GM12878 (cell line): Measurements from ENCODE around the gene CCDC178. TPM values are rescaled to one million over a fixed set of nuclear protein-coding genes. Genes with fewer than 3 reads are reported as not detected.

Source experiments
- ATAC-seq: fragments of 200-7000 bp; cut with Tn5 transposase; 3 replicates; pipeline ENCODE4 v1.9.1; 2020; ENCODE audit warnings: mild to moderate bottlenecking, moderate library complexity
- BruUV-seq: library from RNA; stranded (reverse); fragments of 400-500 nt; replicated peaks from 2 replicates; lab custom pipeline; 2021; lab: Mats Ljungman, UMichigan
- CTCF ChIA-PET: fragments of 300-600 bp; sonication (Branson Sonifier 250); formaldehyde crosslinking; extraction: SDS; loops from one replicate; lab custom pipeline; 2021; ENCODE audit warnings: inconsistent platforms; lab: Yijun Ruan, JAX
- POLR2A ChIA-PET: fragments of 350-600 bp; formaldehyde crosslinking; extraction: SDS; loops from one replicate; lab custom pipeline; 2021; ENCODE audit warnings: inconsistent platforms; lab: Charles Lee
- RAD21 ChIA-PET: fragments of 300-600 bp; sonication (Branson Sonifier 250); formaldehyde crosslinking; loops from one replicate; lab custom pipeline; 2023; ENCODE audit warnings: antibody characterized with exemption; ENCODE audit not compliant: unreplicated experiment; lab: Charles Lee
- SMC1A ChIA-PET: fragments of 300-600 bp; sonication (Branson Sonifier 250); formaldehyde crosslinking; loops from one replicate; lab custom pipeline; 2023; ENCODE audit not compliant: unreplicated experiment, uncharacterized antibody; lab: Charles Lee
- DNase-seq: peaks from one replicate; pipeline ENCODE4 v3.0.0-alpha.2; 2011; ENCODE audit warnings: low read depth, low spot score
- FAIRE-seq: peaks from 3 replicates; lab custom pipeline; 2011; peaks lifted over from hg19 to GRCh38; lab: Jason Lieb, UNC
- H2AFZ ChIP-seq: 2 replicates; pipeline ENCODE4 v1.6.0; 2011; ENCODE audit warnings: low read depth, low read length, control low read depth; ENCODE audit not compliant: control insufficient read depth
- H3K27ac ChIP-seq: 2 replicates; pipeline ENCODE4 v1.5.1; 2011; ENCODE audit warnings: control low read depth; ENCODE audit not compliant: control insufficient read depth, insufficient read depth
- H3K27me3 ChIP-seq, 2 experiments: replicated peaks in 1 of 2; 2 replicates each; pipeline versions ENCODE4 v1.6.0 to v1.6.1; 2011; ENCODE audit warnings: low read length in 1 of 2; ENCODE audit not compliant: control insufficient read depth in 2 of 2, insufficient read depth in 2 of 2
- H3K36me3 ChIP-seq, 2 experiments: 2 replicates each; pipeline ENCODE4 v1.5.1; 2011; ENCODE audit warnings: low read length in 1 of 2; ENCODE audit not compliant: control insufficient read depth in 2 of 2, insufficient read depth in 2 of 2
- H3K4me1 ChIP-seq: 2 replicates; pipeline ENCODE4 v1.6.1; 2011; ENCODE audit warnings: mild to moderate bottlenecking, low read length, moderate library complexity, mixed read lengths; ENCODE audit not compliant: control insufficient read depth, insufficient read depth
- H3K4me2 ChIP-seq: 2 replicates; pipeline ENCODE4 v1.6.0; 2011; ENCODE audit warnings: control low read depth; ENCODE audit not compliant: control insufficient read depth, insufficient read depth
- H3K4me3 ChIP-seq: fragments of 200-600 bp; sonication (generic); 2 replicates; pipeline ENCODE4 v1.5.1; 2016
- H3K79me2 ChIP-seq: 2 replicates; pipeline ENCODE4 v1.6.0; 2011; ENCODE audit warnings: low read length; ENCODE audit not compliant: control insufficient read depth, insufficient read depth
- H3K9ac ChIP-seq: 2 replicates; pipeline ENCODE4 v1.8.0; 2011; ENCODE audit warnings: low read length, control low read depth, mixed read lengths; ENCODE audit not compliant: control insufficient read depth, insufficient read depth
- H3K9me3 ChIP-seq: replicated peaks from 3 replicates; pipeline ENCODE4 v1.5.1; 2011; ENCODE audit warnings: mild to moderate bottlenecking, low read length; ENCODE audit not compliant: control insufficient read depth, insufficient read depth
- H4K20me1 ChIP-seq: 2 replicates; pipeline ENCODE4 v1.6.0; 2011; ENCODE audit not compliant: control insufficient read depth, insufficient read depth
- CHD4 ChIP-seq: fragments of 200-600 bp; sonication (generic); IDR thresholded peaks from 2 replicates; pipeline ENCODE4 v1.6.1; 2016; ENCODE audit warnings: mild to moderate bottlenecking
- CREB1 ChIP-seq: IDR thresholded peaks from 2 replicates; pipeline ENCODE4 v1.6.1; 2012; ENCODE audit warnings: low read depth, mild to moderate bottlenecking, inconsistent platforms
- ESRRA ChIP-seq: IDR thresholded peaks from 2 replicates; pipeline ENCODE4 v1.6.1; 2012; ENCODE audit warnings: mild to moderate bottlenecking, low read length, improper control_type of control experiment
- HDAC2 ChIP-seq: fragments of 200-600 bp; sonication (generic); IDR thresholded peaks from 2 replicates; pipeline ENCODE4 v1.6.1; 2017
- KAT2A ChIP-seq: conservative IDR thresholded peaks from 2 replicates; pipeline ENCODE4 v1.6.1; 2011; ENCODE audit warnings: low read depth, low read length; ENCODE audit not compliant: control insufficient read depth
- MEF2A ChIP-seq: IDR thresholded peaks from 2 replicates; pipeline ENCODE4 v1.6.1; 2011; ENCODE audit warnings: low read depth, mild to moderate bottlenecking, low read length, moderate library complexity; ENCODE audit not compliant: insufficient read depth
- MEF2B ChIP-seq: fragments of 450-650 bp; IDR thresholded peaks from 2 replicates; pipeline ENCODE4 v1.6.1; 2018; ENCODE audit warnings: mild to moderate bottlenecking, moderate library complexity; ENCODE audit not compliant: partially characterized antibody, poor library complexity, severe bottlenecking
- MYC ChIP-seq: IDR thresholded peaks from 2 replicates; pipeline ENCODE4 v1.6.1; 2011; ENCODE audit warnings: mild to moderate bottlenecking, low read length, moderate library complexity, inconsistent platforms; ENCODE audit not compliant: insufficient read depth, insufficient replicate concordance, insufficient read length, severe bottlenecking
- NFYB ChIP-seq: IDR thresholded peaks from 2 replicates; pipeline ENCODE4 v1.6.1; 2011; ENCODE audit warnings: low read depth, mild to moderate bottlenecking, low read length, improper control_type of control experiment, moderate library complexity; ENCODE audit not compliant: insufficient read depth
- POLR2AphosphoS5 ChIP-seq: IDR thresholded peaks from 2 replicates; pipeline ENCODE4 v1.6.1; 2011; ENCODE audit warnings: mild to moderate bottlenecking, low read length, inconsistent platforms
- RELB ChIP-seq: fragments of 450-650 bp; IDR thresholded peaks from 2 replicates; pipeline ENCODE4 v1.6.1; 2017; ENCODE audit warnings: low read depth, mild to moderate bottlenecking, moderate library complexity
- SUPT20H ChIP-seq: IDR thresholded peaks from 2 replicates; pipeline ENCODE4 v1.6.1; 2011; ENCODE audit warnings: low read depth, mild to moderate bottlenecking, low read length, moderate library complexity, borderline replicate concordance; ENCODE audit not compliant: control insufficient read depth
- TAF1 ChIP-seq: IDR thresholded peaks from 2 replicates; pipeline ENCODE4 v1.6.1; 2011; ENCODE audit warnings: mild to moderate bottlenecking, low read depth, low read length, borderline replicate concordance
- WGBS: methylation state at CpG from one replicate; pipeline ENCODE4 v1.1.6; 2016; ENCODE audit warnings: low lambda C conversion rate; ENCODE audit not compliant: insufficient replicate concordance, insufficient coverage; ENCODE audit errors: missing lambda C conversion rate; 5-methylcytosine and 5-hydroxymethylcytosine counted together
- in situ Hi-C: fragments of 300-500 bp; cut with MboI; formaldehyde crosslinking; loops from 9 replicates; pipeline ENCODE4 v1.14.3; 2018; ENCODE audit warnings: mixed read lengths
- intact Hi-C: fragments of 100-400 bp; cut with micrococcal nuclease; formaldehyde crosslinking; loops from one replicate; pipeline ENCODE4 v1.14.2; 2022; ENCODE audit not compliant: unreplicated experiment
- polyA plus RNA-seq, 11 experiments: library from polyadenylated mRNA; depleted of rRNA in 4 of 11; unstranded in 6 of 11; stranded (reverse) in 5 of 11; fragments of >200 nt; fragmentation: Nextera tagmentation in 4 of 11; fragmentation: Illumina TruSeq in 1 of 11; extraction: Ambion mirVana in 4 of 11; extraction: Trizol in 1 of 11; gene quantifications; 1 replicate in 1 of 11; 2 replicates in 10 of 11; pipeline versions ENCODE4 v1.2.1 to v1.2.3, GENCODE V29; 2011 to 2016; ENCODE audit warnings: inconsistent platforms in 2 of 11, missing spikeins in 2 of 11, low read depth in 1 of 11
- total RNA-seq, 4 experiments: library from RNA; depleted of rRNA in 3 of 4; stranded (reverse); fragments of >200 nt in 3 of 4; fragmentation: Illumina TruSeq in 1 of 4; extraction: Trizol in 1 of 4; gene quantifications; 2 replicates each; pipeline versions ENCODE4 v1.2.1 to v1.2.3, GENCODE V29; 2013 to 2021
- TF ChIP-seq, protein P1 (sequence below): fragments of 450-650 bp; IDR thresholded peaks from 2 replicates; pipeline ENCODE4 v1.6.1; 2017; ENCODE audit warnings: mild to moderate bottlenecking
- TF ChIP-seq, protein P2 (sequence below): fragments of 450-650 bp; IDR thresholded peaks from 2 replicates; pipeline ENCODE4 v1.6.1; 2017; ENCODE audit warnings: mild to moderate bottlenecking, moderate library complexity

Gene CCDC178
- total and polyA plus RNA-seq, 10 of the 15 experiments (the other 5 are each of a cell fraction or from before 2014, with no cell fraction given), result 0.04 TPM; not detected in 9

DNA sequence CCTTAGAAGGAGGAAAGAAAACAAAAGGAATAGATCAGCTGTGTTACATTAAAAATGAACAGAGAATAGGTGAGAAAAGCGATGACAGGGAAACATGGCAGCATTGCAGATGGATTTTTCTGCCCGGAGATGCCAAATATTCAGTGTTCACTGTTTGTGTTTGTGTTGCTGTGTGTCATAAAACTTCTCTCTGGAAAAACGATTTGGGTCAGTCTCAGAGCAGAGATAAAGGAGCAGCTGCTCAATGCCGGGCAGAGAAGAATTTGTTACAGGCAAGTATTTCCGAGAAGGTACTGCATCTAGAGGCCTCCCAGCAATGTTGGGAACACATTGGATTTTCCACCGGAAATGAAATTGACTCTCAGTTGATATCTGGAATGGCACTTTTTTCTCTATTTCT, 511.3 kb downstream of the CCDC178 start:
- Histone ChIP-seq H3K9ac (no peak overlapping the region), H3K4me1 (no peaks in the 10 kb centered on the region), H3K27me3 (no peaks in the 10 kb centered on the region), H3K79me2 (no peaks in the 10 kb centered on the region), H4K20me1 (no peaks in the 10 kb centered on the region), H3K4me3 (no peak overlapping the region), H3K9me3 (no peaks in the 10 kb centered on the region), H3K36me3 (no peaks in the 10 kb centered on the region), H3K4me2 (no peak overlapping the region), H2AFZ (no peak overlapping the region), H3K27ac (no peak overlapping the region)
- 28% methylated on average over 6 of the region's 6 CpGs for WGBS
- intact Hi-C loops, result no loop called here
- SMC1A ChIA-PET, result interaction anchor here (1.7 kb wide), 1 partner anchor 214 kb away, joined by 8 read pairs; no protein-coding TSS in a partner anchor
- in situ Hi-C loops, result loop anchor here (25.0 kb wide), 1 partner anchor 217 kb away; no protein-coding TSS in a partner anchor
- BruUV-seq, result no TSS peak
- DNase-seq, result no peak
- CTCF ChIA-PET, result interaction anchor here (1.5 kb wide), 1 partner anchor 217 kb away, joined by 3 read pairs; no protein-coding TSS in a partner anchor
- POLR2A ChIA-PET, result no interaction called here
- RAD21 ChIA-PET, result no interaction called here
- no peak for ATAC-seq
- FAIRE-seq, result no peak
- TF ChIP-seq HDAC2 (no peak), ESRRA (no peak), RELB (no peak), KAT2A (no peak), TAF1 (no peak), NFYB (no peak), MEF2B (no peak), SUPT20H (no peak), CHD4 (no peak), MEF2A (no peak), POLR2AphosphoS5 (no peak), CREB1 (no peak), MYC (no peak)
- TF ChIP-seq, protein P1, sequence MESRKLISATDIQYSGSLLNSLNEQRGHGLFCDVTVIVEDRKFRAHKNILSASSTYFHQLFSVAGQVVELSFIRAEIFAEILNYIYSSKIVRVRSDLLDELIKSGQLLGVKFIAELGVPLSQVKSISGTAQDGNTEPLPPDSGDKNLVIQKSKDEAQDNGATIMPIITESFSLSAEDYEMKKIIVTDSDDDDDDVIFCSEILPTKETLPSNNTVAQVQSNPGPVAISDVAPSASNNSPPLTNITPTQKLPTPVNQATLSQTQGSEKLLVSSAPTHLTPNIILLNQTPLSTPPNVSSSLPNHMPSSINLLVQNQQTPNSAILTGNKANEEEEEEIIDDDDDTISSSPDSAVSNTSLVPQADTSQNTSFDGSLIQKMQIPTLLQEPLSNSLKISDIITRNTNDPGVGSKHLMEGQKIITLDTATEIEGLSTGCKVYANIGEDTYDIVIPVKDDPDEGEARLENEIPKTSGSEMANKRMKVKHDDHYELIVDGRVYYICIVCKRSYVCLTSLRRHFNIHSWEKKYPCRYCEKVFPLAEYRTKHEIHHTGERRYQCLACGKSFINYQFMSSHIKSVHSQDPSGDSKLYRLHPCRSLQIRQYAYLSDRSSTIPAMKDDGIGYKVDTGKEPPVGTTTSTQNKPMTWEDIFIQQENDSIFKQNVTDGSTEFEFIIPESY, result no peak
- TF ChIP-seq, protein P2, sequence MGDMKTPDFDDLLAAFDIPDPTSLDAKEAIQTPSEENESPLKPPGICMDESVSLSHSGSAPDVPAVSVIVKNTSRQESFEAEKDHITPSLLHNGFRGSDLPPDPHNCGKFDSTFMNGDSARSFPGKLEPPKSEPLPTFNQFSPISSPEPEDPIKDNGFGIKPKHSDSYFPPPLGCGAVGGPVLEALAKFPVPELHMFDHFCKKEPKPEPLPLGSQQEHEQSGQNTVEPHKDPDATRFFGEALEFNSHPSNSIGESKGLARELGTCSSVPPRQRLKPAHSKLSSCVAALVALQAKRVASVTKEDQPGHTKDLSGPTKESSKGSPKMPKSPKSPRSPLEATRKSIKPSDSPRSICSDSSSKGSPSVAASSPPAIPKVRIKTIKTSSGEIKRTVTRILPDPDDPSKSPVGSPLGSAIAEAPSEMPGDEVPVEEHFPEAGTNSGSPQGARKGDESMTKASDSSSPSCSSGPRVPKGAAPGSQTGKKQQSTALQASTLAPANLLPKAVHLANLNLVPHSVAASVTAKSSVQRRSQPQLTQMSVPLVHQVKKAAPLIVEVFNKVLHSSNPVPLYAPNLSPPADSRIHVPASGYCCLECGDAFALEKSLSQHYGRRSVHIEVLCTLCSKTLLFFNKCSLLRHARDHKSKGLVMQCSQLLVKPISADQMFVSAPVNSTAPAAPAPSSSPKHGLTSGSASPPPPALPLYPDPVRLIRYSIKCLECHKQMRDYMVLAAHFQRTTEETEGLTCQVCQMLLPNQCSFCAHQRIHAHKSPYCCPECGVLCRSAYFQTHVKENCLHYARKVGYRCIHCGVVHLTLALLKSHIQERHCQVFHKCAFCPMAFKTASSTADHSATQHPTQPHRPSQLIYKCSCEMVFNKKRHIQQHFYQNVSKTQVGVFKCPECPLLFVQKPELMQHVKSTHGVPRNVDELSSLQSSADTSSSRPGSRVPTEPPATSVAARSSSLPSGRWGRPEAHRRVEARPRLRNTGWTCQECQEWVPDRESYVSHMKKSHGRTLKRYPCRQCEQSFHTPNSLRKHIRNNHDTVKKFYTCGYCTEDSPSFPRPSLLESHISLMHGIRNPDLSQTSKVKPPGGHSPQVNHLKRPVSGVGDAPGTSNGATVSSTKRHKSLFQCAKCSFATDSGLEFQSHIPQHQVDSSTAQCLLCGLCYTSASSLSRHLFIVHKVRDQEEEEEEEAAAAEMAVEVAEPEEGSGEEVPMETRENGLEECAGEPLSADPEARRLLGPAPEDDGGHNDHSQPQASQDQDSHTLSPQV, result no peak
